Endothelial cell (in vitro differentiated cells): ENCODE results near the gene PHF3. TPM values are rescaled to one million over a fixed set of nuclear protein-coding genes. Genes with fewer than 3 reads are reported as not detected.

ENCODE experiments used
- DNase-seq: peaks from one replicate; pipeline ENCODE4 v3.0.0; 2021; ENCODE audit warnings: low spot score
- H3K27ac Mint-ChIP-seq: one replicate; pipeline ENCODE4 v1.8.0; 2021; ENCODE audit warnings: mixed read lengths, inconsistent platforms; ENCODE audit not compliant: unreplicated experiment
- H3K27me3 Mint-ChIP-seq: one replicate; pipeline ENCODE4 v1.8.0; 2021; ENCODE audit warnings: mild to moderate bottlenecking, moderate library complexity, mixed read lengths, inconsistent platforms; ENCODE audit not compliant: unreplicated experiment
- H3K36me3 Mint-ChIP-seq: one replicate; pipeline ENCODE4 v1.8.0; 2021; ENCODE audit warnings: mild to moderate bottlenecking, low read depth, mixed read lengths, inconsistent platforms; ENCODE audit not compliant: unreplicated experiment
- H3K4me1 Mint-ChIP-seq: one replicate; pipeline ENCODE4 v1.8.0; 2021; ENCODE audit warnings: mild to moderate bottlenecking, mixed read lengths, inconsistent platforms; ENCODE audit not compliant: unreplicated experiment
- H3K4me3 Mint-ChIP-seq: one replicate; pipeline ENCODE4 v1.8.0; 2021; ENCODE audit warnings: mild to moderate bottlenecking, mixed read lengths, inconsistent platforms; ENCODE audit not compliant: unreplicated experiment
- H3K9me3 Mint-ChIP-seq: one replicate; pipeline ENCODE4 v1.8.0; 2021; ENCODE audit warnings: mixed read lengths, inconsistent platforms; ENCODE audit not compliant: unreplicated experiment
- total RNA-seq: library from RNA; stranded (reverse); fragmentation: NEBNext Ultra II Directional; extraction: Animal tissue kit (Norgen Biotek cat#: 25700); gene quantifications from one replicate; pipeline ENCODE4 v1.2.1, GENCODE V29; 2021; ENCODE audit not compliant: unreplicated experiment
- TF ChIP-seq, protein P1 (sequence below): fragments of 200-600 bp; sonication (generic); IDR thresholded peaks from one replicate; pipeline ENCODE4 v1.5.0; 2021; ENCODE audit warnings: antibody characterized with exemption; ENCODE audit not compliant: unreplicated experiment

PHF3 gene
- total RNA-seq, 1 donor from 2014 or later: 47.9 TPM

GRCh38 chr6:63759605-63760105, 124.1 kb downstream of the PHF3 start:
- peaks cover 3% of the 10 kb centered on the region for H3K27me3 Mint-ChIP-seq
- peaks cover 2% of the 10 kb centered on the region for H3K4me1 Mint-ChIP-seq
- TF ChIP-seq, protein P1, sequence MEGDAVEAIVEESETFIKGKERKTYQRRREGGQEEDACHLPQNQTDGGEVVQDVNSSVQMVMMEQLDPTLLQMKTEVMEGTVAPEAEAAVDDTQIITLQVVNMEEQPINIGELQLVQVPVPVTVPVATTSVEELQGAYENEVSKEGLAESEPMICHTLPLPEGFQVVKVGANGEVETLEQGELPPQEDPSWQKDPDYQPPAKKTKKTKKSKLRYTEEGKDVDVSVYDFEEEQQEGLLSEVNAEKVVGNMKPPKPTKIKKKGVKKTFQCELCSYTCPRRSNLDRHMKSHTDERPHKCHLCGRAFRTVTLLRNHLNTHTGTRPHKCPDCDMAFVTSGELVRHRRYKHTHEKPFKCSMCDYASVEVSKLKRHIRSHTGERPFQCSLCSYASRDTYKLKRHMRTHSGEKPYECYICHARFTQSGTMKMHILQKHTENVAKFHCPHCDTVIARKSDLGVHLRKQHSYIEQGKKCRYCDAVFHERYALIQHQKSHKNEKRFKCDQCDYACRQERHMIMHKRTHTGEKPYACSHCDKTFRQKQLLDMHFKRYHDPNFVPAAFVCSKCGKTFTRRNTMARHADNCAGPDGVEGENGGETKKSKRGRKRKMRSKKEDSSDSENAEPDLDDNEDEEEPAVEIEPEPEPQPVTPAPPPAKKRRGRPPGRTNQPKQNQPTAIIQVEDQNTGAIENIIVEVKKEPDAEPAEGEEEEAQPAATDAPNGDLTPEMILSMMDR: no peak
- H3K36me3 Mint-ChIP-seq: peaks cover 8% of the 10 kb centered on the region
- no peak overlapping the region for H3K4me3 Mint-ChIP-seq
- no peak overlapping the region for H3K27ac Mint-ChIP-seq
- peaks cover 18% of the 10 kb centered on the region for H3K9me3 Mint-ChIP-seq
- no peak for DNase-seq

DNA sequence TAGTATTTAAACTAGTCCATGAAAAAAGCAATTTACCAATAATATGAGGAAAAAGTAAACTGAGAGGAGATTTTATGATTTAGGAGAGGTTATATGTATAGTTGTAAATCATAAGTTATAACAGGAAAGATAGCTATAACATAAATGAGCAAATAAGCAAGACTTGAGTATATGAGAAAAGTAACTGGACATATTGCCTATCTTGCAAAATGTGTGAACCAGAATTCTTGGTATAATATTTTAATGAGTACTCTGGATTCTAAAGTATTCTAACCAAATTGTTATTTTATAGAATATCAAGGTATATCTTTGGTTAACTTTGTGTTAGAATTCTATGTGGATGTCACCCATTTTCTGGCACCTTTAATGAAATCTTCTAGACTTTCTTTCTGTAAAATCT, 124.6 kb downstream of the PHF3 start:
- DNase-seq: no peak
- no peak overlapping the region for H3K27ac Mint-ChIP-seq
- peaks cover 8% of the 10 kb centered on the region for H3K36me3 Mint-ChIP-seq
- H3K4me3 Mint-ChIP-seq: no peak overlapping the region
- peaks cover 18% of the 10 kb centered on the region for H3K9me3 Mint-ChIP-seq
- peaks cover 2% of the 10 kb centered on the region for H3K4me1 Mint-ChIP-seq
- peaks cover 3% of the 10 kb centered on the region for H3K27me3 Mint-ChIP-seq
- TF ChIP-seq, protein P1: no peak

DNA sequence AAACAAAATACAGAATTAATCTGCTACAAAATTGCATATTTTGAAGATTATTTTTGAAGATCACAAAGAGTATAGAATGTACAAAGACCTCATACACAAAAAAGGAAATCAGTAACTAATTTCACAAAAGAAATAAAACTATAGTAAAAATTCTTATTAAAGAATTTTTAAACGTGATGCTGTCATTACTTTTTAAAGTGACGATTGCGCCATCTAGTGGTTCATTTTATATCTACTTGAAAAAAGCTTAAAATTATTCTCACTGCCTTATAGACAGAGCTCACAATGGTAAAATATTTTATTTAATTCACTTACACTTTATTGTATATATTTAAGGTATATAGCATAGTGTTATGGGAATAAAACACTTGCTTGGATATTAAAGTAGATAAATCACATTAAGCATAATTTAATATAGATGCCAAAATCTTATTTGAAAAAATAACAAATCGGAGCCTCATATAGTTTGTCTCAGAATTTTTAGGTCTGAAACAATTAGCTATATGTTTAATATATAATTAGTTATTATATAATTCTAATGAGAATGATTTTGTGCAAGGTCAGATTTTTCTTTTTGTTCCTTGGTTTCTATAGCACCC, 128.8 kb downstream of the PHF3 start:
- Mint-ChIP-seq H3K9me3 (no peaks in the 10 kb centered on the region), H3K4me1 (peaks cover 2% of the 10 kb centered on the region), H3K27me3 (peaks cover 6% of the 10 kb centered on the region), H3K36me3 (no peaks in the 10 kb centered on the region), H3K4me3 (no peak overlapping the region), H3K27ac (no peak overlapping the region)
- TF ChIP-seq, protein P1: peak; percentile 92
- no peak for DNase-seq

Other genes starting within 250 kb of the PHF3 start
- 58.6 TPM for gene PTP4A1, start 63.3 kb upstream of the PHF3 start, total RNA-seq